K562 (cell line): Measurements from ENCODE around the gene SMC3. TPM values are rescaled to one million over a fixed set of nuclear protein-coding genes. Genes with fewer than 3 reads are reported as not detected.

Experiments
- REST ChIP-seq, 2 experiments: fragments of 450-650 bp; formaldehyde crosslinking in 1 of 2; IDR thresholded peaks; 2 replicates each; pipeline versions ENCODE4 v1.4.0 to v1.6.1; 2014 to 2020; ENCODE audit warnings: mild to moderate bottlenecking in 2 of 2, borderline replicate concordance in 1 of 2, low read depth in 1 of 2
- polyA plus RNA-seq, 8 experiments: library from polyadenylated mRNA; depleted of rRNA in 4 of 8; stranded (reverse) in 5 of 8; unstranded in 3 of 8; fragments of >200 nt; fragmentation: Nextera tagmentation in 2 of 8; fragmentation: Illumina TruSeq in 1 of 8; extraction: Ambion mirVana in 2 of 8; extraction: Trizol in 1 of 8; gene quantifications; 2 replicates each; pipeline versions ENCODE4 v1.2.1 to v1.2.3, GENCODE V29; 2011 to 2014; ENCODE audit warnings: inconsistent platforms in 1 of 8, missing spikeins in 1 of 8
- total RNA-seq, 7 experiments: library from RNA; depleted of rRNA in 6 of 7; stranded (reverse); fragments of >200 nt in 6 of 7; fragmentation: Illumina TruSeq in 2 of 7; extraction: Trizol in 2 of 7; gene quantifications; 2 replicates each; pipeline versions ENCODE4 v1.2.1 to v1.2.3, GENCODE V29; 2011 to 2021; ENCODE audit warnings: low replicate concordance in 1 of 7

The SMC3 gene
- total and polyA plus RNA-seq, 9 of the 15 experiments (the other 6 are each of a cell fraction or from before 2014, with no cell fraction given): 21.3 to 62.6 (median 39.3) TPM

- TF ChIP-seq REST (IDR thresholded peaks at IDR 0.05; ENCODE audit: borderline replicate concordance): peak; percentile 28; the same call in 1 of the 2 replicates
- no peak for TF ChIP-seq REST (CRISPR knock-in tag; IDR thresholded peaks at IDR 0.05; ENCODE audit: low read depth)
- TF ChIP-seq, all 486 proteins: peak for 34
Measured at GRCh38 chr10:110641256-110641655, 73.8 kb downstream of the SMC3 start (continued).
